Breast epithelium (tissue), 3 donors: Measurements from ENCODE around the gene UBL7.

ENCODE experiments used
- CTCF ChIP-seq, 3 donors: fragments of 450-650 bp; IDR thresholded peaks; one replicate each; pipeline ENCODE4 v1.5.1; 2016 to 2017; ENCODE audit warnings: antibody characterized with exemption in 3 of 3, mild to moderate bottlenecking in 3 of 3, moderate library complexity in 3 of 3
- POLR2A ChIP-seq: fragments of 450-650 bp; IDR thresholded peaks from one replicate; pipeline ENCODE4 v1.6.1; 2016; ENCODE audit warnings: antibody characterized with exemption, mild to moderate bottlenecking, moderate library complexity
- POLR2AphosphoS5 ChIP-seq, 3 donors: sonication (generic); formaldehyde crosslinking; IDR thresholded peaks; one replicate each; pipeline ENCODE4 v1.6.1; 2017; ENCODE audit warnings: antibody characterized with exemption in 3 of 3

- TF ChIP-seq CTCF (IDR thresholded peaks at IDR 0.05) (no peak), POLR2AphosphoS5 (IDR thresholded peaks at IDR 0.05) (no peak), POLR2A (no peak)
Measured at GRCh38 chr15:74405823-74406222, 55.1 kb downstream of the UBL7 start.
